Retinal pigment epithelial cell (primary cell): ENCODE measurements around the gene ERC2.

Experiments
- DNase-seq: peaks from one replicate; pipeline ENCODE4 v3.0.0-alpha.2; 2010; ENCODE audit warnings: low read depth
- H3K4me3 ChIP-seq: 2 replicates; pipeline ENCODE4 v1.5.1; 2011; ENCODE audit warnings: mild to moderate bottlenecking, low read length, control low read depth, moderate library complexity
- TF ChIP-seq, protein P1 (sequence below): conservative IDR thresholded peaks from 2 replicates; pipeline ENCODE4 v1.5.1; 2011; ENCODE audit warnings: low read depth, low read length, control low read depth, inconsistent platforms

Gene ERC2

DNA sequence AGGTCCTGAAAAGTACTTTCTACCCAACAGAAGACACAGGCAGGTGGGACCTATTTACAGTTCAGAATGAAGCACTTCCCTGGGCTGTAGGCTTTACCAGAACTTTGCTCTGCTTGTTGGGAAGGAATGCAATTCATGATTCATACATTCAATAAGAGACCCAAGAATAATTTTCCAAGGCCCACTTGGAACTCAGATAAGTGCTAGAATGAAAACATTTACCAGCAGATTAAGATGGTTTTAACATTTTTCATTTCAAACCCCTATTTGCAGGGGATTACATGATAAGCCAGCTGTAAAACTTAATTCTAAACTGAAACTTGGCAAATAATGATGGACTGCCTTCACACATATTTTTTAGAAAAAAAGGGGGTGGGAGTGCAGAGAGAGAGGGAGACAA lies 417.2 kb downstream of the ERC2 start:
- peak; percentile 58 for DNase-seq
- TF ChIP-seq, protein P1, sequence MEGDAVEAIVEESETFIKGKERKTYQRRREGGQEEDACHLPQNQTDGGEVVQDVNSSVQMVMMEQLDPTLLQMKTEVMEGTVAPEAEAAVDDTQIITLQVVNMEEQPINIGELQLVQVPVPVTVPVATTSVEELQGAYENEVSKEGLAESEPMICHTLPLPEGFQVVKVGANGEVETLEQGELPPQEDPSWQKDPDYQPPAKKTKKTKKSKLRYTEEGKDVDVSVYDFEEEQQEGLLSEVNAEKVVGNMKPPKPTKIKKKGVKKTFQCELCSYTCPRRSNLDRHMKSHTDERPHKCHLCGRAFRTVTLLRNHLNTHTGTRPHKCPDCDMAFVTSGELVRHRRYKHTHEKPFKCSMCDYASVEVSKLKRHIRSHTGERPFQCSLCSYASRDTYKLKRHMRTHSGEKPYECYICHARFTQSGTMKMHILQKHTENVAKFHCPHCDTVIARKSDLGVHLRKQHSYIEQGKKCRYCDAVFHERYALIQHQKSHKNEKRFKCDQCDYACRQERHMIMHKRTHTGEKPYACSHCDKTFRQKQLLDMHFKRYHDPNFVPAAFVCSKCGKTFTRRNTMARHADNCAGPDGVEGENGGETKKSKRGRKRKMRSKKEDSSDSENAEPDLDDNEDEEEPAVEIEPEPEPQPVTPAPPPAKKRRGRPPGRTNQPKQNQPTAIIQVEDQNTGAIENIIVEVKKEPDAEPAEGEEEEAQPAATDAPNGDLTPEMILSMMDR: no peak
- no peak overlapping the region for H3K4me3 ChIP-seq

DNA sequence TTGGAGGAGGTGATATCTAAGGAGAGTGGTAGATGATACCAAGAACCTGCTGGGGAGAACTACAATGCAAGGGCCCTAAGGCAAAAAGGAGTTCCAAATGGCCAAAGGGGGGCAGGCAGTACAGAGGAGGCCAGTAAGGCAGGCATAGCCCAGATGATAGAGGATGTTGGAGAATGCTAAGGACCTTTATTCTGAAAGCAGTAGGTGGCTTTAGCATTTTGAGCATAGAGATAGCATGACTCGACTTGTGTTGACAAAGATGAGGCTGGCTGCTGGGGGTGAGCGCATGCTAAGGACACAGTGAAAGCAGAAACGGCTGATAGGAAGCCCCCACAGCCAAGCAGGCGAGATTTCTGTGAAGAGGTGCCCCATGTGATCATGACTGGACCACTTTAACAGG lies 419.3 kb downstream of the ERC2 start:
- H3K4me3 ChIP-seq: no peak overlapping the region
- TF ChIP-seq, protein P1: no peak
- DNase-seq: no peak

DNA sequence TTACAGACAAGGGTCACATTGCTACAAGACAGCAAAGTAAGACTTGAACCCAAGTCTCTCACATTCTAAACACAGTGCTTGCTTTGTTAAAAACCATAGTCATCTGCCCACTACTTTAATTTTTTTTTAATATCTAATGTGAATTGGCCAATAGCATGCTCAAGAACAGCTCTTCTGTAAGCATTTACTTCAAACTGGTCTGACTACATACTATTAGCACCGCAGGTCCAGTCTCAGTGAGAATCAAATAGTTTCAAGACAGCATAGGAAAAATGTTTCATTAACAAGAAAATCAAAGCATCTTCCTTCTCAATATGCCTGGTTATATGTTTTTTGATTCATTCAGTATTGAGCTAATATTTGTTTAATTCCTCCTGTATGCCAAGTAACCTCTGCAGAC lies 419.9 kb downstream of the ERC2 start:
- no peak for DNase-seq
- TF ChIP-seq, protein P1: no peak
- no peak overlapping the region for H3K4me3 ChIP-seq

DNA sequence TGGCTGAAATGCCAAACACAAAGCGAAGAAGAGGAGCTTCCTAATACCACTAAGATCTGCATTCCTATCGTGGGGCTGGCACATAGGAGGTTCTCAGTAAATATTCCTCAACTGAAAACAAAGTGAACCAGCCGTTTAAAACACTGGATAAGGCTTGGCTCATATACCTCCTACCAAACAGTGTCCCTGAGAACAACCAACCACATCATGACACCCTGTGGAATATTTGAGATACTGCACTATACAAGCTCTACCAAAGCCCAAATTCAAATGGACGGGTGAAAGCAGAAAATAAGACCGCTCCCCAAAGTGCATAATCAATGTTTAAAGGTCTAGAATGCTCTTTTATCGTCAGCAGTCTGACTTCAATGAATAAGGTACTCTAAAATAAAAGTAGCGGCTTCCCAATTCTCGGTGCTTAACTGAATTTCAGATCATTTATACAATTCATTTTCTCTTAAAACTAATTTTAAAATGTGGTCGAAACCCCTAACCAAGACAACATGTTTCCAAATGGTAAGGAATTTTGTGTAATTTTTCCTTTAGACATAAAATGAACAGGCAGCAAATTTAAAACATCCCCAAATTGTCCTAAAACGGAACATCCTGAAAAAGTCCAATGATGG lies 425.8 kb downstream of the ERC2 start:
- TF ChIP-seq, protein P1: peak; percentile 62
- peak; percentile 24 for DNase-seq
- H3K4me3 ChIP-seq: no peak overlapping the region

DNA sequence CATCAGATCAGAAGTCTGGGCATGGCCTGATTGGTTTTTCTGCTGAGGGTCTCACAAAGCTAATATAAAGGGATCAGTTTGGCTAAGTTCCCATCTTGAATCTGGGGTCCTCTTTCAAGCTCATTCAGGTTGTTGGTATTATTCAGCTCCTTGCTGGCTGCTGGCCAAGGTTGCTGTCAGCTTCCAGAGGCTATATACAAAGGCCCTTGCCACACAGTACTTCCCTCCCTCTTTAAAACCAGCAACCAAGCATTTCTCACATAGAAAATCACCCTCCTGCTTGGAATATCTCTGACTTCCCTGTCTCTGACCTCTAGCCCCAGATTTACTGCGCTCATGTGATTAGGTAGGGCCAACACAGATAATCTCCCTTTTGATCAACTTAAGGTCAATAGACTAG lies 442.9 kb downstream of the ERC2 start:
- no peak overlapping the region for H3K4me3 ChIP-seq
- TF ChIP-seq, protein P1: no peak
- DNase-seq: no peak

DNA sequence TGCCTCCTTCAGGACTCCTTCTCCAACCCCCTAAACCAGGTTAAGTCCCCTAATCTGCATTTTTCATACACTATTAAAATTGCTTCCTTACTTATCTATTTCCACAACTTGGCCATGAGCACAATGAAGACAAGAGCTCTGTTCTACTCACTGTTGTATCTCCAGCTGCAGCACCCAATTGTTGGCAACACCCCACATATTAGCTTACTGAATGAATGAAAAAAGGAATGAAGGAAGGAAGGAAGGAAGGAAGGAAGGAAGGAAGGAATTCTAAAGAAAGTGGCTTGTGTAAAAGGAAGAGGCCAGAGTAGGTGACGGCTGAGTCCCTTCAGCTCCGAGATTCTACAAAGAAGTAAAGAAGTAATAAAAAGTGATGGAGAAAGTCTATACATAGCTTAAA lies 444.7 kb downstream of the ERC2 start:
- H3K4me3 ChIP-seq: no peak overlapping the region
- no peak for DNase-seq
- TF ChIP-seq, protein P1: no peak

DNA sequence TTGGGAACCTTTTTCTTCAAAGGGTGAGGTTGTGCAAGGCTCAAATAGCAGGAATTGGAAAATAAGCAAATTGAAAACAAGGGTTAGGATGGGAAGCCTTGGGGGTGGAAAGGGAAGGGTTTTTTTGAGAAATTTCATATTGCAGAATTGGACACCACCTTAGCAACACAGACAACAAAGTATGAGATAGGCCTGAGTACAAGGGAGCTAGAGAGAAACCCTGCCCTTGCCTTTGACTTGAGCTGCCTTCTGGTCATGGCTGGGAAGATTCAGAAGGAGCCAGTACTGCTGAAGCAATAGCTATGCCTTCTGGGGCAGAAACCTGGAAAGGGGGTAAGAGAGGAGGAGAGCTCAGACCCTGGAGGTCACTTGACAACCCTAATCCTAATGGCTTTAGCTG lies 445.6 kb downstream of the ERC2 start:
- TF ChIP-seq, protein P1: no peak
- DNase-seq: no peak

More for the DNA sequence above, 445.6 kb downstream of the ERC2 start:
- H3K4me3 ChIP-seq: no peak overlapping the region
